ENCODE data around the gene STX7.
A peak's percentile ranks its signal among the peaks of the same experiment; 100 is the strongest.

STX7 gene

GRCh38 chr6:132506869-132507808 lies 5.8 kb downstream of the STX7 start:
- no peak for DNase-seq (ENCODE audit: low read depth in 2 of 2)

- DNase-seq (ENCODE audit: low read depth in 2 of 2), result no peak
These were observed 6.5 kb downstream of the STX7 start for GRCh38 chr6:132506461-132506860.

- no peak for DNase-seq (ENCODE audit: low read depth in 2 of 2)
These were observed 7.8 kb downstream of the STX7 start for GRCh38 chr6:132505158-132505557.

DNA sequence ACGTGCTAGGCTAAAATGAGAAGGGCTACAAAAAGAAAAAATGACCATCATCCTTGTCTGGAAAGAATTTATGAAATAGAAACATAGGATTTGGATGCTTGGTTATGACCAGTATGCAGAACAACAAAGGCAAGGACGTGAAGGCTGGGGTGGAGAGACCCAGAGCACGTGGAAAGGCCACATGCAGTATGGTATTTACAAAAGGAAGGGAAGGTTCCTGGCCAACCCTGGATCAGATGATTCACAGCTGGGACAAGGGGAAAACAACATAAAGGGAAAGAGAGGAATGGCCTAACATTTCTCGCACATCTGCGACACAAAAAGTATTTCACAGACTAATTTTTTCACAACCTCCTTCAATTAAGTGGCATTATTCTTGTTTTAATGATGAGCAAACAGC lies 8.2 kb downstream of the STX7 start:
- DNase-seq (ENCODE audit: low read depth in 2 of 2), result no peak

- DNase-seq (ENCODE audit: low read depth in 2 of 2), result no peak
These were observed 13.2 kb downstream of the STX7 start for GRCh38 chr6:132499757-132500156.

DNA sequence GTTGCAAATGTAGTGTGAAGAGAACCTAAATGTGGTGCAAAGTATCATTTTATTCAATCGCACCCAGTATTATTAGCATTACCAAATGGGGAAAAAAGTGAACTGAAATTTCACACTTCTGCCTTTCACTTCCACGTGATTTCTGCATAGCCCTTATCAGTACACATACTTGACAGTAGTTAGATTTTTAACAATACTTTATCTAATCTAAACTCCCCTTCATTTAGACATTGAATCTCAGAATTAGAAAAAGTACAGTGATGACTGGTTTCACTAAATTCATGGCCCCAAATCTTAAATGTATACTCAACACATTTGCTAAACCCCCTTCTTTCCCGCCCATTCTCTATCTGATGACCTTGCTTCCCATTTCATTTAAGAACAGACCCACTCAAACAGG lies 14.3 kb downstream of the STX7 start:
- no peak for DNase-seq (ENCODE audit: low read depth in 2 of 2)

DNA sequence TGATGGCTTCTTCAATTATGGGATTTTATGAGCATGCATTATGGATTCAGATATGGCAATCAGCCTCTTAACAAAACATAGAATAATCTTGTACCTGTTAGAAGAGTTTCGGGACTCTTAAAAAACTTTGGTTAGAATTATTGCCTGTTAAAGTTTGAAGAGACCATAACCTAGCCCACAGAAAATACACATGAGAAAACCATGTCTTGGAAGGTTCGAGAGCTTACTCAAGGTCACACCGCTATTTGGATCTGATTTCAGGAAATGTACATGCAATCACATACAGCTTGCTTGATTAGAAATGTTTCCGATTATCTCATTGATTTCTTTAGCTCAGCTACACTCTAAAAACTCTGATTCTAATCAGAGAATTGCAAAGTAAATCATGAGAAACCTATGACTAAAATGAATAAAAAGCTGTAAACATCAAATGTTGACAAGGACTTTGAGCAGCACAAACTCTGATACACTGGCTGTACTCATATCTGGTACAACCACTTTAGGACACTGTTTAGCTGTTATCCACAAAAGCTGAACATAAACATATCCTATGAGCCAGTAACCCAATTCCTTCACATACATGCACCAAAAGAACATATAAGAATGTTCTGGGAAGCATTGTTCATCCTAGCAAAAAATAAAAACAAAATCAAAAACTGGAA lies 16.3 kb downstream of the STX7 start:
- DNase-seq (ENCODE audit: low read depth in 2 of 2), result no peak

- no peak for DNase-seq (ENCODE audit: low read depth in 2 of 2)
These were observed 17.3 kb downstream of the STX7 start for GRCh38 chr6:132495604-132496079.

DNA sequence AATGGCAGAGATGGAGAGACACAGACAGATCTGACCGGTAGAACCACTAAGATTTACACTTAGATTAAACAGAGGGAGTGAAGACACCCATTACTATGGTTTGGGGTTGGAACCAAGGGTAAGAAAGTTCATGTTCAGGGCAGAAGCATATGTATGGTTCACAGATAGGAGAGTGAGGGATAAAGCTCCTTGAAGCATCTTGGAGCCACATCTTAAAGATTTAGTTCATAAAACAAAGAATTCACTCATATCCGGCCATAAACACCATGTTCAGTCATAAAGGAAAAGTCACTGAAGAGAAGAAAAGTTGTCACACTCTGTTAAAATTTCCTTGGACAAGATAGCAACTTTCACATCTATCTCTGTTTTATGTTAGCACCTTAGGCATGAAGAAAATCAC lies 18.0 kb downstream of the STX7 start:
- no peak for DNase-seq (ENCODE audit: low read depth in 2 of 2)

DNA sequence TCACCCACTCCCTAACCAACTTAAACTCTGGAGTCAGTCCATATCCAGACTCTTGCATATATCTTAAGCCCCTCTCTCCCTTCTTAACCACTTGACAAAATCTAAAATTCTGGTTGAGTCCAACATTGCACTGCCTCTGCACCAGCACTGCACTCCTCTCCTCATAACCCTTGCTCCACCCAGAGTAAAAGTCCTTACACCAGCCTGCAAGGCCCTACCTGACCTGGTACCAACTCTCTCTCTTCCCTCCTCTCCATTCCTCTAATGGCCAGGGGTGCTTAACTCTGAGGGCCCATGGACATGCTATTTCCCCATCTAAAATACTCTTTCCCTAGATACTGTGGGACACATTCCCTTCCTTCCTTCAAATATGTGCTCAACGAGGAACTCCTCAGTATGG lies 21.0 kb downstream of the STX7 start:
- DNase-seq (ENCODE audit: low read depth in 2 of 2), result no peak

DNA sequence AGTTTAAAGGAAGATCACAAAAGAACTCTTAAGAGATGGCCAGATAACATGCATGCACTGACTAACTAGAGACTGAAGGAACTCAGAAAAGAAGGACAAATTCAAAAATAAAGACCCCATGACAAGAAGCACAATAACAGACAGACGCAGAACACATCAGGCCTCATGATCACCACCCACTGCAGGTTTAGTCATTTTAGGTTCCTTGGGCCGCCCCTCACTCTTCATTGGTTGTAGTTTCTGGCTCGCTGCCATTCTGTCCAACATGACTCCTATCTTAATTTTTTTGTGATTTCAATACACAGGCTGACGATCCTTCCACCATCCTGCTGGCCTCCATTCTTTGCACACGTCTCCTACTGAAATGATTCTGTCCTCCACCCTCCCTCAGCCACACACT lies 21.6 kb downstream of the STX7 start:
- DNase-seq (ENCODE audit: low read depth in 2 of 2), result peak in 1 of 2 experiments; percentile 9

DNA sequence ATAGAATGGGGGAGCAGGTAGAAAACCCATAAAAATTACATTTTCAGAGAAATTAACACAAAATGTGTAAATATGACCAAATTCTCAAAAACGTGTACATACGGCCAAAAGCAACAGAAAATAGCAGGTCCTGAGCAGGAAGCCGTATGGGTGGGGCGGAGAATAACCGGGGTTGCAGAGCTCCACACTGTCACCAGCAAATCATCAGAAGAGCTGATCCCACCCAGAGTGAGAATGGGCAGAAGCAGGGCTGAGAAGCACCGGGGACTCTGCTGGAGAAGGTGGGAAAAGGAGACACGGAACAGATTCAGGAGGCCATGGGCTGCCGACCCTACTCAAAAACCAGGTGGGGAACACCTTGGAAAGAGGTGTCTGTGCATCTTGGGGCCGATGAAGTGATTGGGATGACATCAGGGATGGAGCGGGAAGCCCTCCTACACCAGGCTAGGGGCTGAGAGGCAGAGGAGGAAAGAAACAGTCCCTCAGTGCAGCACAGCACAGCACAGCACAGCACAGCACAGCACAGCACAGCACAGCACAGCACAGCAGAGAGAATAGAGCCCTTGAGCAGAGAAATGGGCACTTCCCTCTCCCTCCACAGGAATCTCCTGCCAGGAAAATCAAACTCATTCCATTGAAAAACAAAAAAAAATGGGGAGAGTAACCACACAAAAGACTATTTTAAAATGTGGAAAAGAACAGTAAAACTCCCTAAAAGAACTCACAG lies 22.3 kb downstream of the STX7 start:
- DNase-seq (ENCODE audit: low read depth in 2 of 2), result no peak

DNA sequence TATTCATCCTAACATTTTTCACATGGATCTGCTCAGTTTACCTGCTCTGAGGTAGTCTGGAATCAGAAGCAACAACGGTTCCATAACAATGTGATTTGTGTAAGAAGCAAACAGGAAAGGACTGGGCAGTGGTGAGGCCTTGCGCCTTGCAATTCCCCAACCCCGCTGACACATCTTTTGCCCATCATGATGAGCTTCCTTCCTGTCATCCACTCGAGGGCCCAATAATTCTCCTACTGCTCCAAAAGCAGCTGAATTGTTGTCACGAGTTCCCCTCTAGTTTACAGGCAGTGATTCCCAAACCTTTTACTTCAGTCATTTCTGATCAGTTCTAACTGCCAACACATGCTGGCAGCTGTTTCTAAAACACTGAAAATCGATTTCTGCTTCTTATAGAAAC lies 22.9 kb downstream of the STX7 start:
- no peak for DNase-seq (ENCODE audit: low read depth in 2 of 2)

- DNase-seq (ENCODE audit: low read depth in 2 of 2), result no peak
These were observed 23.5 kb downstream of the STX7 start for GRCh38 chr6:132489376-132489775.

DNA sequence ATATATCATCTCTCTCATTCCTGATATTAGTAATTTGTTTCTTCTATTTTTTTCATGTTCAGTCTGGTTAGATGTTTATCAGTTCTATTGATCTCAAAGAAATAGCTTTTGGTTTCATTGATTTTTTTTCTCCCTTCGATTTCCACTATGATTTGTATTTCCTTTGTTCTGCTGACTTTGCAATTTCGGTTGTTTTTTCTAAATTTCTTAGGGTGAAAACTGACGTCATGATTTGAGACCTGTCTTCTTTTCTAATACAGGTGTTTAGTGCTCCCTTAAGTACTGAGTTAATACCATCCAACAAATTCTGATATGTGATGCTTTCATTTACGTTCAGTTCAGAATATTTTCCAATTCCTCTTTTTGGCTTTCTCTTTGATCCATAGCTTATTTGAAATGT lies 25.2 kb downstream of the STX7 start:
- no peak for DNase-seq (ENCODE audit: low read depth in 2 of 2)

DNA sequence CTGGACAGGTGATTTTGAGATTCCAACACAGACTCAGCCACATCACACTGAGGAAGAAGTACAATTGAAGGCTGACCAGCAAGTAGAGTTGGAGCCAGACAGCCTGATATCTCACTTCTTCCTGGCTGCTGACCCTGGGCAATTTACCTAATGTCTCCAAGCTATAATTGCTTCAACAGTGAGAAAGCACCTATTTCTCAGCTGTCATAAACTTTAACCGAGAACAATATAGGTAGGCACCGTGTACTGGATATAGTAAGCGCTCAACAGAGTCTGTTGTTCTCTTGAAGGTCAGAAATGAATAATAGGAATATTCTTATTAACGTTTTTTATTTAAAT lies 28.3 kb downstream of the STX7 start:
- no peak for DNase-seq (ENCODE audit: low read depth in 2 of 2)

DNA sequence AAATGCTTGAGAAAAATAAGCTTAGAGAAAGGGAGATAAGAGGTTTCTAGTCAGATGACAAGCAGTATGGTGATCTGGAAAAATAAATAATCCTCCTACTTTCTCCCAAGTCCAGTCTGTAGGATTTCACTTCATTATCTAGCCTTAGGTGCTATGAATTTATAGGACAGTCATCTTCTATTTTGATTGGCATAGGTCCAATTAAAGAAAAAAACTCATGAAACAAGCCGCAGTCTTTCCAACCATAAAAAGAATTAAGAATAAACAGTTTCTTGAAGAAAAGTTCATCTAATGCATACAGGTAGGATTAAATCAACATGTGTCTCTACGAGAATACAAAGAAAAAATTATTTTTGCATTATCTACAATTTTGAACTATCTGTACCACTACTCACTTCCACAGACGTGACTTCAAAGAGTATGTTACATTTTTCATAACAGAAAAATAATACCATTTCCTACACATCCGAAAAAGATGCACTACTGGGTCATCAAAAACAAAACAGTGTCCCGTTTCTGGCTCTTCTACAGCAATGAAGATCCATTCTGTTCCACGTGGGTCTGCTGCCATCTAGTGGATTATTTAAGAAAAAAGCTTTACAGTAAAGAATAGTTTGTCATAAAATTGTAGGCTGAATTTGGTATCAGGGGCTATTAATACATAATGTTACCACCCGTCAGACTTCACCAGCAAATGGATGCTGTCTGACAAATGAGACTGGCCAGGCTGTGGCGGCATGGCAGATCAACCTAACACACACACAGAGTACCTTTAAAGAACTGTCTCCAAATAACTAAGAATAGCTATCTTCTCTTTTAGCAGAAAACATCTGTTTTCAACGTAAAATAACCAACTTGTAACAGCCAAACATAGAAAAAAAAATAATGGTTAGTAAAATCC lies 28.9 kb downstream of the STX7 start:
- DNase-seq (ENCODE audit: low read depth in 2 of 2), result peak; percentile 29 to 35

DNA sequence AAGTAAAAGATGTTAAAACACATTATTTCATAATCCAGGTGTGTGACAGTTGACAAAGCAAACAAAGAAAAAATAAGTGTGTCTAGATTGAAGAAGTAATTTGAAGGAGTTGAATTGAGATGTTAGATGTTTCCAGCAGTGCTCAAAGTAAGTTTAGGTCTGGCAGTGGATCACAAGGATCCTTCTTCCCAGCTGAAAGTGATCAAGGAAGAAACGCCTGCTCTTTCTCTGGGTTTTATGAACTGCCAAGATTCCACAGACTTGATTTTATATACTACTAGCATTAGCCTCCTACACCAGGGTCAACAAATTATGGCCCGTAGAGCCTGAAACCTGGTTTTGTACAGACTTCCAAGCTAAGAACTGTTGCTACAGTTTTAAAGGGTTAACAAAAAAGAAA lies 30.3 kb downstream of the STX7 start:
- no peak for DNase-seq (ENCODE audit: low read depth in 2 of 2)

GRCh38 chr6:132481189-132481588 lies 31.7 kb downstream of the STX7 start:
- DNase-seq (ENCODE audit: low read depth in 2 of 2), result no peak

DNA sequence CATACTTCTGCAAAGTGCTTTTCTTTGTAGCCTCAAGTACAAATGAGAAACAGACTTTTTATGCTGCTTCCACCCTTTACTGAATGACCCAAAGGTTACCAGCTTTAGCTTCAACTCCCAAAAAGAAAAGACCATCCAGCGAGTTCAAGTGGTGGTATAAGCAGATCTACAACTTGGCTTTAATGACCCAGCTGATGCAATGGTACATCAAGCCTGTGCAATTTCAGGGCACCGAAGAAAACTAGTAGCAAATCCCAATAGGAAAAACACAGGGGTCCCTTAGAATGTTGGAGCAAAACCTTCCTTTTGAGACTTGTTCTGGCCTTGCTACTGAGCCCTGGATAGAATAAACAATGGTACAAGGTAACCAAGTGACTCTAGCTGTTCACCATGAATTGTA lies 33.8 kb downstream of the STX7 start:
- no peak for DNase-seq (ENCODE audit: low read depth in 2 of 2)

DNA sequence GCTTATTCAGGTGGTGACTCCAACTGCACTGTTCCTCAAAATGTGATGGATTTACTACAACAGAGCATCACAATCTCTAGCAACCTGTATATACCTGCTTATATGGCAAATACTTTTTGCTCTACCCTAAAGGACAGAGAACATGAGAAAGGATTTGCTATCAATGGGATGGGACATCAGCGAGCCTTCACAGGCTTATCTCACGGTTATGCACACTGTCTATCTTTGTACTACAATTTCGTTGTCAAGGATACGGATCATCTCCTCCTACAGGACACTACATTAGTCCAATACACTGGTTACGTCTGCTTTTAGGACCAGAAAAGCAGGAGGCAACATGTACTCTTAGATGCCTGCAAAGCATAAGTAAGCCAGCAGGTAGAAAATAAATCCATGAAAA lies 34.2 kb downstream of the STX7 start:
- no peak for DNase-seq (ENCODE audit: low read depth in 2 of 2)

- no peak for DNase-seq (ENCODE audit: low read depth in 2 of 2)
These were observed 34.6 kb downstream of the STX7 start for GRCh38 chr6:132478266-132478665.
